Lower leg skin (tissue), 3 donors: Measurements from ENCODE around the gene RERE.

ENCODE experiments used
- POLR2A ChIP-seq, 2 donors: fragments of 450-650 bp; IDR thresholded peaks; one replicate each; pipeline ENCODE4 v1.6.1; 2016 to 2017; ENCODE audit warnings: antibody characterized with exemption in 2 of 2, mild to moderate bottlenecking in 1 of 2, moderate library complexity in 1 of 2
- TF ChIP-seq, protein P1 (sequence below), 3 donors: fragments of 450-650 bp; IDR thresholded peaks; one replicate each; pipeline ENCODE4 v1.5.1; 2016; ENCODE audit warnings: antibody characterized with exemption in 3 of 3, mild to moderate bottlenecking in 3 of 3, moderate library complexity in 2 of 3

GRCh38 chr1:8821084-8821483, 3.6 kb upstream of the RERE start:
- TF ChIP-seq, protein P1, sequence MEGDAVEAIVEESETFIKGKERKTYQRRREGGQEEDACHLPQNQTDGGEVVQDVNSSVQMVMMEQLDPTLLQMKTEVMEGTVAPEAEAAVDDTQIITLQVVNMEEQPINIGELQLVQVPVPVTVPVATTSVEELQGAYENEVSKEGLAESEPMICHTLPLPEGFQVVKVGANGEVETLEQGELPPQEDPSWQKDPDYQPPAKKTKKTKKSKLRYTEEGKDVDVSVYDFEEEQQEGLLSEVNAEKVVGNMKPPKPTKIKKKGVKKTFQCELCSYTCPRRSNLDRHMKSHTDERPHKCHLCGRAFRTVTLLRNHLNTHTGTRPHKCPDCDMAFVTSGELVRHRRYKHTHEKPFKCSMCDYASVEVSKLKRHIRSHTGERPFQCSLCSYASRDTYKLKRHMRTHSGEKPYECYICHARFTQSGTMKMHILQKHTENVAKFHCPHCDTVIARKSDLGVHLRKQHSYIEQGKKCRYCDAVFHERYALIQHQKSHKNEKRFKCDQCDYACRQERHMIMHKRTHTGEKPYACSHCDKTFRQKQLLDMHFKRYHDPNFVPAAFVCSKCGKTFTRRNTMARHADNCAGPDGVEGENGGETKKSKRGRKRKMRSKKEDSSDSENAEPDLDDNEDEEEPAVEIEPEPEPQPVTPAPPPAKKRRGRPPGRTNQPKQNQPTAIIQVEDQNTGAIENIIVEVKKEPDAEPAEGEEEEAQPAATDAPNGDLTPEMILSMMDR (IDR thresholded peaks at IDR 0.05), result no peak
- no peak for TF ChIP-seq POLR2A (IDR thresholded peaks at IDR 0.05)
